Kidney epithelial cell (primary cell): Measurements from ENCODE around the gene CHMP6. TPM values are rescaled to one million over a fixed set of nuclear protein-coding genes. Genes with fewer than 3 reads are reported as not detected.

Experiments
- DNase-seq: peaks from one replicate; pipeline ENCODE4 v3.0.0-alpha.2; 2010; ENCODE audit warnings: low read depth
- H3K27me3 ChIP-seq: 2 replicates; pipeline ENCODE4 v1.6.0; 2011; ENCODE audit warnings: low read length; ENCODE audit not compliant: control insufficient read depth, insufficient read depth
- H3K36me3 ChIP-seq: 2 replicates; pipeline ENCODE4 v1.5.1; 2011; ENCODE audit warnings: low read length; ENCODE audit not compliant: control insufficient read depth, insufficient read depth
- H3K4me3 ChIP-seq: 2 replicates; pipeline ENCODE4 v1.5.1; 2011; ENCODE audit warnings: low read depth, mild to moderate bottlenecking, control low read depth, low read length
- total RNA-seq: library from RNA; depleted of rRNA; stranded (reverse); fragments of >200 nt; gene quantifications from 2 replicates; pipeline ENCODE4 v1.2.3, GENCODE V29; 2015
- TF ChIP-seq, protein P1 (sequence below): IDR thresholded peaks from 2 replicates; pipeline ENCODE4 v1.5.1; 2011; ENCODE audit warnings: mild to moderate bottlenecking, moderate library complexity, low read length, control low read depth, inconsistent platforms; ENCODE audit not compliant: insufficient read depth, poor library complexity, severe bottlenecking

CHMP6 gene
- total RNA-seq, 1 donor from 2014 or later, result 26.6 TPM

DNA sequence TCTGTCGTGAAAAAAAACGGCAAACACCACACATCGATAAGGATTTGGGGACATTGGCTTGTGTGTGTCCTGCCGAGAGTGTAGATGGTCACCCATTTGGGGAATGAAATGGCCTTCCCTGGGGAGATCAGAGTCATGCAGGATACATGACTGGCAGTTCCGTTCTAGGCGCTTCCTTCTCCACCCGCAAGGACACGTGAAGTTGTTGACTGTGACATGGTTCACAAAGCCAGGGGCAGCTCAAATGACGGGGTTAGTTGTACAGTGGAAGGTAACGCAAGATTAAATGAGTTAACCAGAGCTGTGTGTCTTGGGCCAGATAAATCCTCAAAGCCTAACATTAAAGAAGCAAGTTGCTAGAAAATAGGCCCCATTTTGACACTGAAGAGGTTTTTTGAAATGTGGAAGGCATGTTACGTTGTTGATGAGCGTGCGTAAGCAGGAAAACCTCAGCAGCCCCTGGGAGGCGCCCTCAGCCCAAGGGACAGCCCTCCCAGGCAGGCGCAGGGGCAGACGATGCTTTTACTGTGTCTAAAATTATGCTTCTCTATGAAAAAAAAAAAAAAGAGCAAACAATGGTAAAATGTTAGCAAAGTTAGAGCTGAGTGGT, 35.9 kb upstream of the CHMP6 start:
- Histone ChIP-seq H3K4me3 (no peak overlapping the region), H3K36me3 (no peaks in the 10 kb centered on the region), H3K27me3 (no peaks in the 10 kb centered on the region)
- no peak for DNase-seq
- TF ChIP-seq, protein P1, sequence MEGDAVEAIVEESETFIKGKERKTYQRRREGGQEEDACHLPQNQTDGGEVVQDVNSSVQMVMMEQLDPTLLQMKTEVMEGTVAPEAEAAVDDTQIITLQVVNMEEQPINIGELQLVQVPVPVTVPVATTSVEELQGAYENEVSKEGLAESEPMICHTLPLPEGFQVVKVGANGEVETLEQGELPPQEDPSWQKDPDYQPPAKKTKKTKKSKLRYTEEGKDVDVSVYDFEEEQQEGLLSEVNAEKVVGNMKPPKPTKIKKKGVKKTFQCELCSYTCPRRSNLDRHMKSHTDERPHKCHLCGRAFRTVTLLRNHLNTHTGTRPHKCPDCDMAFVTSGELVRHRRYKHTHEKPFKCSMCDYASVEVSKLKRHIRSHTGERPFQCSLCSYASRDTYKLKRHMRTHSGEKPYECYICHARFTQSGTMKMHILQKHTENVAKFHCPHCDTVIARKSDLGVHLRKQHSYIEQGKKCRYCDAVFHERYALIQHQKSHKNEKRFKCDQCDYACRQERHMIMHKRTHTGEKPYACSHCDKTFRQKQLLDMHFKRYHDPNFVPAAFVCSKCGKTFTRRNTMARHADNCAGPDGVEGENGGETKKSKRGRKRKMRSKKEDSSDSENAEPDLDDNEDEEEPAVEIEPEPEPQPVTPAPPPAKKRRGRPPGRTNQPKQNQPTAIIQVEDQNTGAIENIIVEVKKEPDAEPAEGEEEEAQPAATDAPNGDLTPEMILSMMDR, result no peak

DNA sequence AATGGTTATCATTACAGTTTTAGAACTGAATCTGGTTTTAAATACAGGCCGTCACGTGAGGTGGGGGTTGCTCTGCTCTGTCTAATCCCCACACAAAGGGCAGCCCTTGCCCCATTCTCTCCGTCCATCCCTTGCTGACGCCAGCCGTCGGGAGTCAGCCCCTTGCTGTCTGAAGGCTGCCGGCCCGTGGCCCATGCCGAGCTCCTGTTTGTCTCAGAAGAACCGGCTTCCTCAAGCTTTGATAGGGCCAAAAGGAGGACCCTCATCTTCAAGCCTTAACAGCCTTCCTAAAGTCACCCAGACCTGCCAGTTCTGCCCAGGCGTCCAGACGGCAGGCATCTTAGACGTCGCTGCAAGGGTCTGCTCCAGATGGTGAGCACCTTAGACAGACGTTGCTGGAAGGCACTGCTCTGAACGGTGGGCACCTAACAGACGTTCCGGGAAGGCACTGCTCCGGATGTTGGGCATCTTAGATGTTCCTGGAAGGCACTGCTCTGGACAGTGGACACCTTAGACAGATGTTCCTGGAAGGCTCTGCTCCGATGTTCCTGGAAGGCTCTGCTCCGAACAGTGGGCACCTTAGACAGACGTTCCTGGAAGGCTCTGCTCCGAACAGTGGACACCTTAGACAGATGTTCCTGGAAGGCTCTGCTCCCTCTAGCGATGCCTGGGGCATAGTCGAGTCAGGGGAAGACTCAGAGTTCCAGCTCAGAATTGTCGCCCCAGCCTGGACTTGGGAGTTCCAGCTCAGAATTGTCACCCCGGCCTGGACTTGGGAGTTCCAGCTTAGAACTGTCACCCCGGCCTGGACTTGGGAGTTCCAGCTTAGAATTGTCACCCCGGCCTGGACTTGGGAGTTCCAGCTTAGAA, 35.1 kb upstream of the CHMP6 start:
- TF ChIP-seq, protein P1, result no peak
- Histone ChIP-seq H3K27me3 (no peaks in the 10 kb centered on the region), H3K36me3 (no peaks in the 10 kb centered on the region), H3K4me3 (no peak overlapping the region)
- no peak for DNase-seq

DNA sequence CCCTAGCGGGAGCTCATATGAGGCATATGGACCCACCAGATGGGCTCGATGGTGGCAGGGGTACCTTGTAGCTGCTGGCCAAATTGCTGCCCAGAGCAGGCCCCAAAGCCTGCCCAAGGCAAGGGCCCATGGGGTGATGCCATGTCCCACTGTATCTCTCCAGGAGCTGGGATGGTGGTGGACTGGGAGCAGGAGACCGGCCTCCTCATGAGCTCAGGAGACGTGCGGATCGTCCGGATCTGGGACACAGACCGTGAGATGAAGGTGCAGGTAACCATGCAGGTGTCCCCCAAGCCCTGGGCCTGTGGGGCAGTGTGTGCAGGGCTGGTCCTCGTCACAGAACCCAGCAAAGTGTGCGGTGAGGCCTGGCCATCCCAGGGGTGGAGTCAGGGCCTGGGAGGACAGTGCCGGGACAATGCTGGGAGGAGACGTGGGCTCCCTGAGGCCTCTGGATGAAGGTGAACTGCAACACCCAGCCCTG, 34.1 kb upstream of the CHMP6 start:
- Histone ChIP-seq H3K27me3 (no peaks in the 10 kb centered on the region), H3K4me3 (no peak overlapping the region), H3K36me3 (no peaks in the 10 kb centered on the region)
- TF ChIP-seq, protein P1, result no peak
- DNase-seq, result no peak

DNA sequence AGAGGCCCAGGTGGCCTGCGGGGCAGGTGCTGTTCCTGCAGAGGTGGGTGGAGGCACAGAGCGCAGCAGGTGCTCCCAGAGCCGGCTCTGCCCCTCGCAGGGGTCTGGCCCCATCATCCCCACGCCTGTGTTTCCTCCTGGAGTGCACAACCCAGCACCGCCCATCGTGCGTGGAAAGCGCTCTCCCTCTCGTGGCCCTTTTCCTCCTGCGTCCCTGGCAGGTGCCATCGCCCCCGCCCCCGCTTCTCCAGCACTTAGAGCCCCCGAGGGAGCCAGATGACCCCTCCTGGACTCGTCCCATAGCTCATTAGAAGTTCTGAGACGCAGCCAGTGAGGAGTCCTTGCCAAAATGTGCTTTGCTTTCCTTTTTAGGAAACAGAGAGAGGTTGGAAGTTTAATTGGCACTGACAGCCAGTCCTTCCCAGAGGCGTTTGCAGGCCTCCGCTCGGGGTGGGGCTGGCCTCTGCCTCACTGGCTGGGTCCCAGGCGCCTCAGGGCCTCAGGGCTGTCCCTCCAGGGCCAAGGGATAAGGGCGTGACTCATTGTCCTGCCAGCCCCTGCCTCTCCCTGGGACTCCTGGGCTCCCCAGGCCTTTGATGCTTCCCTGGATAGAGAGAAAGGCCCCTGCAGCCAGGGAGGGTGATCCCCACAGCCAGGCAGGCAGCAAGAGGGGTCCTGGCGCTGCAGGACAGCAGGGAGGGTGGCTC, 32.2 kb upstream of the CHMP6 start:
- no peaks in the 10 kb centered on the region for H3K36me3 ChIP-seq
- TF ChIP-seq, protein P1, result no peak
- DNase-seq, result no peak
- H3K27me3 ChIP-seq, result no peaks in the 10 kb centered on the region
- no peak overlapping the region for H3K4me3 ChIP-seq

DNA sequence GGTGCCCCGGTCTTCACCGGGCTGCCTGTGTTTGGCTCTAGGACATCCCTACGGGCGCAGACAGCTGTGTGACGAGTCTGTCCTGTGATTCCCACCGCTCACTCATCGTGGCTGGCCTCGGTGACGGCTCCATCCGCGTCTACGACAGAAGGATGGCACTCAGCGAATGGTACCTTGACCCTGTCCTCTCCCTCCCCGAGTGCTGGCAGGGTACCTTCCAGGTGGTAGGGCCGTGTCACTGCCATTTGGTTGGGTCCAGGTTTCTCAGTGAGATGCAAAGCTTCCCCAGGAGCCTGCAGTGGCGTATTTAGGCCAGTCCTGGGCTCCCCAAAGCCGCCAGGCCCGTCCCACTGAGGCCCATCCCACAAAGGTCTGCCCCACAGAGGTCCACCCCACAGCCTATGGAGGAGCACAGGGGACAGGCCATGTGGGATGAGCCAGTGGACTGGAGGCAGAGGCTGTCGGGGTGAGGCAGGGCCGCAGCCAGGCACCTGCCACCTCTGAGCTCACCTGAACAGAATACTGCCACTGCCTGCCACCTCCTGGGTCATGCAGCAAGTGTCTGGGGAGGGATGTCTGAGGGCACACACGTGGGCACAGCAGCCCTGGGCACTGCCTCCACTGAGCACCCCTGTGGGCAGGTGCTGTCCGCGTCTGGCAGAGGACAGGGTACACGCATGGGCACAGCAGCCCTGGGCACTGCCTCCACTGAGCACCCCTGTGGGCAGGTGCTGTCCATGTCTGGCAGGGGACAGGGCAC, 31.4 kb upstream of the CHMP6 start:
- H3K36me3 ChIP-seq, result no peaks in the 10 kb centered on the region
- DNase-seq, result no peak
- H3K4me3 ChIP-seq, result no peak overlapping the region
- TF ChIP-seq, protein P1, result no peak
- H3K27me3 ChIP-seq, result no peaks in the 10 kb centered on the region
